ENCODE data around the gene SMG9. TPM values are rescaled to one million over a fixed set of nuclear protein-coding genes. Genes with fewer than 3 reads are reported as not detected.
"Not testable (repeated sequence)": the region's sequence is repeated elsewhere in the genome, so short reads cannot be mapped to it uniquely, and the experiment has no call there.

SMG9 gene
- total RNA-seq, 3 donors from 2014 or later: 32.2 to 41.4 (median 34.7) TPM

- ATAC-seq (no peak), DNase-seq (no peak)
- Histone ChIP-seq H3K9me3 (no peaks in the 10 kb centered on the region), H3K36me3 (ENCODE audit: low read depth) (no peaks in the 10 kb centered on the region), H3K4me3 (no peak overlapping the region), H3K4me1 (ENCODE audit: low read depth) (peaks cover 42% of the 10 kb centered on the region)
- no peak for TF ChIP-seq CTCF (IDR thresholded peaks at IDR 0.05)
- intact Hi-C loops (cut with DNase I, micrococcal nuclease): no loop called here
Observed at GRCh38 chr19:43767316-43767715, 12.6 kb upstream of the SMG9 start.

- intact Hi-C loops (cut with DNase I, micrococcal nuclease): no loop called here
- H3K4me1 ChIP-seq (ENCODE audit: low read depth): peaks cover 44% of the 10 kb centered on the region
- ATAC-seq (no peak), DNase-seq (no peak)
- TF ChIP-seq CTCF (IDR thresholded peaks at IDR 0.05): no peak
- no peaks in the 10 kb centered on the region for H3K9me3 ChIP-seq
- no peak overlapping the region for H3K4me3 ChIP-seq
- H3K36me3 ChIP-seq (ENCODE audit: low read depth): no peaks in the 10 kb centered on the region
Observed at GRCh38 chr19:43766755-43767043, 11.9 kb upstream of the SMG9 start.

- Histone ChIP-seq H3K4me3 (no peak overlapping the region), H3K36me3 (ENCODE audit: low read depth) (no peaks in the 10 kb centered on the region), H3K4me1 (ENCODE audit: low read depth) (peaks cover 44% of the 10 kb centered on the region), H3K9me3 (no peaks in the 10 kb centered on the region)
- intact Hi-C loops (cut with DNase I, micrococcal nuclease): no loop called here
- peak; percentile 54 to 86 (median 66) for DNase-seq
- no peak for TF ChIP-seq CTCF (IDR thresholded peaks at IDR 0.05)
- ATAC-seq: peak; percentile 63
Observed at GRCh38 chr19:43765109-43765876, 10.5 kb upstream of the SMG9 start.

GRCh38 chr19:43764684-43765083, 9.9 kb upstream of the SMG9 start:
- H3K4me3 ChIP-seq; H3K9me3 ChIP-seq; intact Hi-C loops (cut with DNase I, micrococcal nuclease); H3K36me3 ChIP-seq (ENCODE audit: low read depth); ATAC-seq; DNase-seq: not testable (repeated sequence)
- H3K4me1 ChIP-seq (ENCODE audit: low read depth): peaks cover 43% of the 10 kb centered on the region

GRCh38 chr19:43763473-43763939, 8.7 kb upstream of the SMG9 start:
- intact Hi-C loops (cut with DNase I, micrococcal nuclease): no loop called here
- H3K4me1 ChIP-seq (ENCODE audit: low read depth): peaks cover 32% of the 10 kb centered on the region
- TF ChIP-seq CTCF (IDR thresholded peaks at IDR 0.05): no peak

GRCh38 chr19:43762814-43763213, 8.1 kb upstream of the SMG9 start:
- TF ChIP-seq CTCF (IDR thresholded peaks at IDR 0.05): no peak
- H3K36me3 ChIP-seq (ENCODE audit: low read depth): no peaks in the 10 kb centered on the region
- no peak for DNase-seq
- no peaks in the 10 kb centered on the region for H3K9me3 ChIP-seq
- intact Hi-C loops (cut with DNase I, micrococcal nuclease): no loop called here
- no peak overlapping the region for H3K4me3 ChIP-seq
- H3K4me1 ChIP-seq (ENCODE audit: low read depth): peaks cover 30% of the 10 kb centered on the region
- no peak for ATAC-seq

More at GRCh38 chr19:43763473-43763939, 8.7 kb upstream of the SMG9 start:
- H3K4me3 ChIP-seq: no peak overlapping the region
- H3K9me3 ChIP-seq: no peaks in the 10 kb centered on the region
- DNase-seq: no peak
- H3K36me3 ChIP-seq (ENCODE audit: low read depth): no peaks in the 10 kb centered on the region
- ATAC-seq: no peak
